ENCODE data around the gene SRRD. TPM values are rescaled to one million over a fixed set of nuclear protein-coding genes. Genes with fewer than 3 reads are reported as not detected.
A peak's percentile ranks its signal among the peaks of the same experiment; 100 is the strongest.
"Not testable (repeated sequence)": the region's sequence is repeated elsewhere in the genome, so short reads cannot be mapped to it uniquely, and the experiment has no call there.

SRRD gene, protein sequence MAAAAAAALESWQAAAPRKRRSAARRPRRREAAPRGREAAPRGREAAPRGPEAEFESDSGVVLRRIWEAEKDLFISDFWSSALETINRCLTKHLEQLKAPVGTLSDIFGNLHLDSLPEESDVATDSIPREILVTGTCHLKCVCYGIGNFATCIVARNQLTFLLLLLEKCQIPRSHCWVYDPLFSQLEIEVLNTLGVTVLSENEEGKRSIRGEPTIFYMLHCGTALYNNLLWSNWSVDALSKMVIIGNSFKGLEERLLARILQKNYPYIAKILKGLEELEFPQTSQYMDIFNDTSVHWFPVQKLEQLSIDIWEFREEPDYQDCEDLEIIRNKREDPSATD
- 32.4 and 47.1 TPM in 2 replicates for total RNA-seq (2014; rRNA removed; shearing (Covaris generic))

- in situ Hi-C loops (cut with HindIII; ENCODE audit: low sequenced_read_pairs) = no loop called here
- DNase-seq (ENCODE audit: low spot score) = peak; percentile 85
These were observed at the start of gene SRRD, which contains the start of gene HPS4 for GRCh38 chr22:26483439-26484359. TSS of gene SRRD (plus strand) at chr22:26483877. CDS start at chr22:26483891, 14 bp downstream. TSS of gene HPS4 (minus strand) at chr22:26483783. CDS start at chr22:26481762, 2,021 bp downstream.

DNA sequence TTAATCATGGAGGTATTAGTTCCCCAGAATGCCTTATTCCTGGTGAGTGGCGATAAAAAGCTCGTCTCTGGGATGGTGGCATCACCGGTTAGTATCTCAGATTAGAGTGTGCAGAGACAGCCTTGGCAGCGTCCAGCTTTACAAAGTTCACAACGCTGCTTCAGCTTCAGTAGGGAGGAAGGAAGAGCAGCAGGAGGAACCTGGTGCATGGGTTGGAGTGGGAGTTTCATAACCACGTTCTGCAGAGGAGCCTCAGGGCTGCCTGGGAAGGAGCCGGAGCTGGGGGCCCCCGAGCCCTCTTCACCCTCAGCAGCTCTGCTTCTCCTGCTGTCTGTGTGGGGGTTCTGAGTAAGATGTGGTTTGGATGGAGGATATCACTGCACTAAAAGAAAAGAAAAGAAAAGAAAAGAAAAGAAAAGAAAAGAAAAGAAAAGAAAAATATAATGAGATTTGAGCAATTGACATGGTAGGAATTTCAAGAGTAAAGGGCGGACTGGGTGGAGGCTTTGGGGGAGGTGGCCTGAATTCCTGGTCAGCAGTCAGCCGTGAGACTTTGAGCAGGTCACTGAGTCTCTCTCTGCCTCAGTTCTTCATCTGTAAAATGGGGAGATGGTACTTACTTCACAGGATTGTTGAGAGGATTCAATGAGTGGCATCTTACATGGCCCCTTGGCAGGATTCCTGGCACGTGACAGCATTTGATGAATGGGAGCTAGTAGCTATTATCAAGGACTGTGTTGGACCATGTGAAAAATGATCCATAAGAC lies 48.2 kb upstream of the SRRD start:
- in situ Hi-C loops (cut with HindIII; ENCODE audit: low sequenced_read_pairs) = no loop called here
- peak; percentile 54 for DNase-seq (ENCODE audit: low spot score)

GRCh38 chr22:26436903-26437515 lies 46.7 kb upstream of the SRRD start:
- peak; percentile 79 for DNase-seq (ENCODE audit: low spot score)
- in situ Hi-C loops (cut with HindIII; ENCODE audit: low sequenced_read_pairs) = no loop called here

DNA sequence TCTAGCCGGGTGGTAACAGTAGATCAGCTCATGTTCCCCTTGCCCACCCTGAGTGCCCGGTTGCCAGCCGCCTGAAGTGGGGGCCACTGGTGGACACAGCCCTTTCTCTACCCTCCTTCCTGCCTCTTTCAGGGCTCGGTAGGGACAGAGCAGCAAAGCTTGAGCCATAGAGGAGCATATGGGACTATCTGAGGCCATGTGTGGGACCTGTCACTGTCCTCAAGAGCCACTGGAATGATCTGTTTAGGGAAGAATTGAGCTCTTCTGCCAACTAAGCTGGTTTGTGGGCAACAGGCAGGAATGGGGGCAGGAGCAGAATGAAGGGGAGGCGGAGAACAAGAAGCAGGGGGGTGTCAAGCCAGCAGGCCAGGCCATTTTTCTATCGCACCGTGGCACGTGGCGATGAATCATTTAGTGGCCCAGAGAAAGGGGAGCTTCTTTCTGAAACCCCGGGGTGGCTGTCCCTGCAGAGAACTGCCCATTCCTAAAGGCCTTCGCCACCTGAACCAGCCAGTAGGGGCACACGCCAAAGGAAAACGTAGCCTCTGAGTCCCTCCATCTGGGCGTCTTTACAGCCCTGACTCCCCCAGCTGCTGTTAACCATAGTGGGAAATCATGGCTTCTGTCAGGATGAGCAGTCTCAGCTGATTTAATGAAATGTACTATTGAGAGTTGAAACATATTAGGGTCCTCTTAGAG lies 45.8 kb upstream of the SRRD start:
- in situ Hi-C loops (cut with HindIII; ENCODE audit: low sequenced_read_pairs) = no loop called here
- DNase-seq (ENCODE audit: low spot score) = no peak

DNA sequence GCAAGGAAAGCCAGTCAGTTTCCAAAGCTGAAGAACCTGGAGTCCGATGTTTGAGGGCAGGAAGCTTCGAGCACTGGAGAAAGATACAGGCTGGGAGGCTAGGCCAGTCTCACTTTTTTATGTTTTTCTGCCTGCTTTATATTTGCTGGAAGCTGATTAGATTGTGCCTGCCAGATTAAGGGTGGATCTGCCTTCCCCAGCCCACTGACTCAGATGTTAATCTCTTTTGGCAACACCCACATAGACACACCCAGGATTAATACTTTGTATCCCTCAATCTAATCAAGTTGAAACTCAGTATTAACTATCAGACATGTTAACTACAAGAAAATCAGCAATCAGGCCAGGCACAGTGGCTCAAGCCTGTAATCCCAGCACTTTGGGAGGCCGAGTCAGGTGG lies 44.9 kb upstream of the SRRD start:
- in situ Hi-C loops (cut with HindIII; ENCODE audit: low sequenced_read_pairs); DNase-seq (ENCODE audit: low spot score): not testable (repeated sequence)

DNA sequence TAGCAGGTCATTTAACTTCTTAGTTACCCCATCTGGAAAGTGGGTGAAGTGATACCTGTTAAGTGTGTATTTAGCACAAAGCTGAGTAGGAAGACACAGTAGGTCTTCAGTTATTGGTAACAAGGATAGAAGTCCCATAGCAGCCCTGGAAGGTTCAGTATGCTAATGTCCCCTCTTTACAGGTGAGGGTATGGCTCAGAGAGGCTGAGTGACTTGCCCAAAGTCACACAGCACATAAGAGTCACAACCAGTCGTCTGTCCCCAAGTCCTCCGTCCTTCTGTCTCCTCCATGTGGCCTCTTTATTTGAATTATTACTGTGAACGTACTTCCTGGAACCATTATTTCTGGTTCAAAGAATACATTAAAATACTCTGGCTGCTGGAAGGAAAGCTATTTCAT lies 44.1 kb upstream of the SRRD start:
- in situ Hi-C loops (cut with HindIII; ENCODE audit: low sequenced_read_pairs) = no loop called here
- no peak for DNase-seq (ENCODE audit: low spot score)

- DNase-seq (ENCODE audit: low spot score) = no peak
- in situ Hi-C loops (cut with HindIII; ENCODE audit: low sequenced_read_pairs) = no loop called here
These were observed 41.5 kb upstream of the SRRD start for GRCh38 chr22:26442086-26442756.

DNA sequence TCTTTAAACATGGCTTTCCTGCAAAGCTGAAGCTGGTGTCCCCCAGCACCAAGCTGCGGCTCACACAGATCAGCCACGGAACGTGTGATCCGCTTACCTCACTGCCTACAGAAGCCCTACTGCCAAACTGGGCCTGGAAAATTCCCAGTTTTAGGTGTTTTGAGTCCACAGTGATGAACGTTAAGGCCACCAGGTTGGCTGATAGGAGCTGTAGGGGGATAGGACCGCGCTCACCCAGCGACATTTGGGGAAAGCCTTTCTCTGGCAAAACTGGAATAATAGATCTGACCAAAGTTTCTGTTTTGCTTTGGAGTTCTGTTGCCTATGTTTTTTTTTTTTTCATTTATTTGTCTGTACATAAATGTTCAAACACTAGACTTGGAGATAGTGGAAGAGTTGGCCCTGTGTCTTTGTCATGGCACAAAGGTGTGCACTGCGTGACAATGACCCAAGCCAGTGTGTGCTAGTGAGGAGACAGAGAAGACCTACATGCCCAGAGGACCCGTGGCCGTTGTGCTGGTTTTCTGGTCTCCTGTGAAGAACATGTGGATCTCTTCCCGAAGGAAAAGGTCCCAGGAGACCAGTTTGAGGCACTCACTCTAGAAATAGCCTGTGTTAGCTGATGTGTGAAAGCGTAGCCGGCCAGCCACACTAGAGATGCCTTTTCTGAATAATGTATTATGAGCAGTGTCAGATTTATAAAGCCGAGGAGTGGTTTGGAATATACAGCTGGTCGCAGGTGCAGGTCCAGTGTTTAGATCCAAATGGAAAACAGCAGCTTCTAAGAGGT lies 39.6 kb upstream of the SRRD start:
- in situ Hi-C loops (cut with HindIII; ENCODE audit: low sequenced_read_pairs) = no loop called here
- DNase-seq (ENCODE audit: low spot score) = peak; percentile 42

- peak; percentile 18 for DNase-seq (ENCODE audit: low spot score)
- in situ Hi-C loops (cut with HindIII; ENCODE audit: low sequenced_read_pairs) = no loop called here
These were observed 38.9 kb upstream of the SRRD start for GRCh38 chr22:26444777-26445176.

GRCh38 chr22:26445577-26446275 lies 38.0 kb upstream of the SRRD start:
- in situ Hi-C loops (cut with HindIII; ENCODE audit: low sequenced_read_pairs) = no loop called here
- peak; percentile 73 for DNase-seq (ENCODE audit: low spot score)

GRCh38 chr22:26446808-26447515 lies 36.7 kb upstream of the SRRD start:
- in situ Hi-C loops (cut with HindIII; ENCODE audit: low sequenced_read_pairs) = no loop called here
- no peak for DNase-seq (ENCODE audit: low spot score)

- in situ Hi-C loops (cut with HindIII; ENCODE audit: low sequenced_read_pairs) = no loop called here
- peak; percentile 92 for DNase-seq (ENCODE audit: low spot score)
These were observed 35.9 kb upstream of the SRRD start for GRCh38 chr22:26447584-26448329.

GRCh38 chr22:26448334-26448733 lies 35.3 kb upstream of the SRRD start:
- no peak for DNase-seq (ENCODE audit: low spot score)
- in situ Hi-C loops (cut with HindIII; ENCODE audit: low sequenced_read_pairs) = no loop called here

DNA sequence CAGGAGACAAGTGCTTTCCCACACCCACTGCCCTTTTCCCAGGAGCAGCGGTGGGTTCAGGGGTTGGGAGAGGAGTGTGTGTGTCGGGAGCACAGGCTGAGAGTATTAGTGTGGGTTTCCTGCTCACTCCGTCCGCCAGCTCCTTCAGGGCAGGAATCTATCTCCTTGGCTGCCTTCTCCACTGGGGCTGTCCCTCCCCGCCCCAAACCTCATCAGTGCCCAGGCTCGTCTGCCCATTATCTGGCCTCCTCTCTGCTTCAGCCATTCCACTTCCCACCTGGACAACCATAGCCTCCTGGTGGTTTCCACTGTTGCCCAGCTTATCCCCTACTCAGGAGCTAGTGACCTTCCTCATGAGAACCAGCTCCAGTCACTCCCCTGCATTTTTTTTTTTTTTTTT lies 34.7 kb upstream of the SRRD start:
- peak; percentile 64 for DNase-seq (ENCODE audit: low spot score)
- in situ Hi-C loops (cut with HindIII; ENCODE audit: low sequenced_read_pairs) = no loop called here

- DNase-seq (ENCODE audit: low spot score) = peak; percentile 28
- in situ Hi-C loops (cut with HindIII; ENCODE audit: low sequenced_read_pairs) = no loop called here
These were observed 33.1 kb upstream of the SRRD start for GRCh38 chr22:26450453-26451185.
